Nephron progenitor cell (in vitro differentiated cells): Measurements from ENCODE around the gene PNMT.

Experiments used
- DNase-seq: peaks from one replicate; pipeline ENCODE4 v3.0.0; 2021
- H3K27ac Mint-ChIP-seq: 2 replicates; pipeline ENCODE4 v1.8.0; 2021; ENCODE audit warnings: mild to moderate bottlenecking, moderate library complexity, mixed read lengths
- H3K27me3 Mint-ChIP-seq: 2 replicates; pipeline ENCODE4 v1.8.0; 2021; ENCODE audit warnings: mild to moderate bottlenecking, low read depth, mixed read lengths; ENCODE audit not compliant: poor library complexity
- H3K36me3 Mint-ChIP-seq: 2 replicates; pipeline ENCODE4 v1.8.0; 2021; ENCODE audit warnings: low read depth, mixed read lengths
- H3K4me1 Mint-ChIP-seq: 2 replicates; pipeline ENCODE4 v1.8.0; 2021; ENCODE audit warnings: mixed read lengths
- H3K4me3 Mint-ChIP-seq: 2 replicates; pipeline ENCODE4 v1.8.0; 2021; ENCODE audit warnings: mild to moderate bottlenecking, moderate library complexity, mixed read lengths
- H3K9me3 Mint-ChIP-seq: 2 replicates; pipeline ENCODE4 v1.8.0; 2021; ENCODE audit warnings: mild to moderate bottlenecking, moderate library complexity, mixed read lengths
- CTCF ChIP-seq: fragments of 200-600 bp; sonication (generic); IDR thresholded peaks from 2 replicates; pipeline ENCODE4 v1.5.0; 2021; ENCODE audit warnings: antibody characterized with exemption

The PNMT gene

DNA sequence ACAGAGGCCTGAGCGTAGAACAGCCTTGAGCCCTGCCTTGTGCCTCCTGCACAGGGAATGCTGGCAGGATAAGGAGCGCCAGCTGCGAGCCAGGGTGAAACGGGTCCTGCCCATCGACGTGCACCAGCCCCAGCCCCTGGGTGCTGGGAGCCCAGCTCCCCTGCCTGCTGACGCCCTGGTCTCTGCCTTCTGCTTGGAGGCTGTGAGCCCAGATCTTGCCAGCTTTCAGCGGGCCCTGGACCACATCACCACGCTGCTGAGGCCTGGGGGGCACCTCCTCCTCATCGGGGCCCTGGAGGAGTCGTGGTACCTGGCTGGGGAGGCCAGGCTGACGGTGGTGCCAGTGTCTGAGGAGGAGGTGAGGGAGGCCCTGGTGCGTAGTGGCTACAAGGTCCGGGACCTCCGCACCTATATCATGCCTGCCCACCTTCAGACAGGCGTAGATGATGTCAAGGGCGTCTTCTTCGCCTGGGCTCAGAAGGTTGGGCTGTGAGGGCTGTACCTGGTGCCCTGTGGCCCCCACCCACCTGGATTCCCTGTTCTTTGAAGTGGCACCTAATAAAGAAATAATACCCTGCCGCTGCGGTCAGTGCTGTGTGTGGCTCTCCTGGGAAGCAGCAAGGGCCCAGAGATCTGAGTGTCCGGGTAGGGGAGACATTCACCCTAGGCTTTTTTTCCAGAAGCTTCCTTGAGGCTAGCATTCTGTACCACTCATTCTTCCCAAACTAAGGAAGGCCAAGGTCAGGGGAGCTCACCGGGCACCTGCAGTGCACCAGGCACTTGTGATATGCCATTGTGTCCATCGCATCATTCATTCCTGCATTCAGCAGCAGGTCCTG is 1.9 kb downstream of the PNMT start:
- no peak for DNase-seq
- H3K4me3 Mint-ChIP-seq, result no peak overlapping the region
- no peak overlapping the region for H3K27ac Mint-ChIP-seq
- H3K27me3 Mint-ChIP-seq, result peaks cover 49% of the 10 kb centered on the region
- no peaks in the 10 kb centered on the region for H3K9me3 Mint-ChIP-seq
- peaks cover 17% of the 10 kb centered on the region for H3K4me1 Mint-ChIP-seq
- no peak for TF ChIP-seq CTCF
- no peaks in the 10 kb centered on the region for H3K36me3 Mint-ChIP-seq

DNA sequence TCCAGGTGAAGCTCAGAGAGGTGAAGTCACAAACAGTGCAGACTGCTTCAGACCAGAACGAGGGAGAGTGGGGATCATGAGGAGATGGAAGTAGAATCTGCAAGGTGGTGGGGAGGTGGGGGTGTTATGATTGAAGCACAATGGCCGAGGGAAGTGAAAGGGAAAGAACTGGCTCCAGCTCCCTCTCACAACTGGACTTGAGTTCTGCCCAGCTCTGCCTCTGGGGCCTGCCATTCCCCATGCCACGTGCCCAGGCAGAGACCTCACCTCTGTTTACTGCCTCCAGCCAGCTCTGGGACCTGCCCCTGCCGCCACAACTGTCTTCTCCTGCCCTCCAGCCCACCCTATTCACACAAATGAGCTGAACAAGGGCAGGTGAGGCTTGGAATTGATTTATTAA is 2.5 kb downstream of the PNMT start:
- no peak for TF ChIP-seq CTCF
- peaks cover 24% of the 10 kb centered on the region for H3K4me1 Mint-ChIP-seq
- no peaks in the 10 kb centered on the region for H3K36me3 Mint-ChIP-seq
- peaks cover 47% of the 10 kb centered on the region for H3K27me3 Mint-ChIP-seq
- no peak for DNase-seq
- H3K27ac Mint-ChIP-seq, result no peak overlapping the region
- no peak overlapping the region for H3K4me3 Mint-ChIP-seq
- no peaks in the 10 kb centered on the region for H3K9me3 Mint-ChIP-seq

GRCh38 chr17:39671651-39672521 is 3.6 kb downstream of the PNMT start:
- Mint-ChIP-seq H3K4me3 (no peak overlapping the region), H3K27ac (no peak overlapping the region)
- DNase-seq, result peak; percentile 55

GRCh38 chr17:39672522-39673334 is 4.5 kb downstream of the PNMT start:
- H3K27me3 Mint-ChIP-seq, result peaks cover 28% of the 10 kb centered on the region
- peaks cover 32% of the 10 kb centered on the region for H3K4me1 Mint-ChIP-seq
- no peak overlapping the region for H3K4me3 Mint-ChIP-seq
- DNase-seq, result no peak
- no peak for TF ChIP-seq CTCF
- H3K27ac Mint-ChIP-seq, result no peak overlapping the region
- H3K36me3 Mint-ChIP-seq, result no peaks in the 10 kb centered on the region
- no peaks in the 10 kb centered on the region for H3K9me3 Mint-ChIP-seq

More at GRCh38 chr17:39671651-39672521, 3.6 kb downstream of the PNMT start:
- Mint-ChIP-seq H3K36me3 (no peaks in the 10 kb centered on the region), H3K27me3 (peaks cover 36% of the 10 kb centered on the region), H3K9me3 (no peaks in the 10 kb centered on the region), H3K4me1 (peaks cover 26% of the 10 kb centered on the region)
- peak; percentile 64 for TF ChIP-seq CTCF

DNA sequence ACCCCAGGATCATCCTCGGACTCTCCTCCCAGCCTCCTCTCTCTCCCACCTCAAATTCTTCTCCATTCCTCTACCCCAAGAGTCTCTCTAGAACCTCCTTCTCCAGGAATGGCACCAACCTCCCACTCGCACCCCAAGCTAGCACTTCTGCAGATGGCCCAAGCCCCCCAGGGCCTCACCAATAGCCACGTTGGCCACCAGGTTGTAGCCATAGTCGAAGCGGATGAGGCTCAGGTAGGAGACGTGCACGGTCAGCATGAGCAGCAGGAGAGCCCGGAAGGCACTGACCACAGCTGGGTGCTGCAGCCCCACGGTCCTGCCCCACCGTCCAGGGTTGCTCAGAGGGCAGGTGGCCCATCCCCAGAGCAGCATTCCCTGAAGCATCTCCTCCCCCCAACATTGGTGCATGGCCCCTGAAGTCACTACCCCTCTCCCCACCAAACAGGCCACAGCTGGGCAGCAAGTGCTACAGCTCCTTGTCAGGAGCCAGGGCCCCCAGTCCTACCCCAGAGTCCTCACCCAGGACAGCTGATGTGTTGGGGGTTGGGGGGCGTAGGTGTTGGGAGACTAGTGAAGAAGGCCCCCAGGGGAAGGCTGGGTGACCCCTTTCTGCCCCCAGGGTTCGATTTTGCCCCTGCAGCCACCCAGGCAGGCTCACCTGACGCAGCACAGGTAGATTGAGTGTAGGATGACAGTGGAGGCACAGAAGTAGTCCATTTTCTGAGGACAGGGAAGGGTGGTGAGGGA is 5.3 kb downstream of the PNMT start:
- H3K4me1 Mint-ChIP-seq, result peaks cover 37% of the 10 kb centered on the region
- no peak for TF ChIP-seq CTCF
- no peak for DNase-seq
- no peak overlapping the region for H3K27ac Mint-ChIP-seq
- H3K9me3 Mint-ChIP-seq, result no peaks in the 10 kb centered on the region
- peaks cover 20% of the 10 kb centered on the region for H3K27me3 Mint-ChIP-seq
- H3K4me3 Mint-ChIP-seq, result no peak overlapping the region
- H3K36me3 Mint-ChIP-seq, result no peaks in the 10 kb centered on the region
